Activated CD8-positive, alpha-beta memory T cell treated with anti-CD3 and anti-CD28 coated beads, Interleukin-2, amount 50 U/mL, for 24 hours (primary cell): ENCODE measurements around the gene TEX9.

Experiments
- DNase-seq: peaks from one replicate; pipeline ENCODE4 v3.0.0-alpha.2; 2020; ENCODE audit errors: extremely low read depth

TEX9 gene

DNA sequence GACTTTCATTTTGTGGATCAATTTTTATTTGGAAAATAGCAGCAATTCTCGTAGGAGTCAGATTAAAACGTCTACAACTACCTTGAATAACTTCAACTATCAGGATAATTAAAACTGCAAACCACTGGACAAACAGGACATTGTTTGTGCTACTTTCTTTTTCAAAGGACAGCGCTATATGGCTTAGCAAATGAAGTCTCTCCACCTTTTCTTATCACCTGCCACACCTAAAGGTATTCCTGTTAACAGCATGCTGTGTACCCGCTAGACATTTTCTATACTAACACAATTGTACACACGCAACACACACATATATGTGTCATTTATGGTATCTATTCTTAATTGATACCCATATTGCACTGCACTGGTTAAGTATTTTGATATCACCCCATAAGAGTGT lies 80.5 kb downstream of the TEX9 start:
- no peak for DNase-seq

DNA sequence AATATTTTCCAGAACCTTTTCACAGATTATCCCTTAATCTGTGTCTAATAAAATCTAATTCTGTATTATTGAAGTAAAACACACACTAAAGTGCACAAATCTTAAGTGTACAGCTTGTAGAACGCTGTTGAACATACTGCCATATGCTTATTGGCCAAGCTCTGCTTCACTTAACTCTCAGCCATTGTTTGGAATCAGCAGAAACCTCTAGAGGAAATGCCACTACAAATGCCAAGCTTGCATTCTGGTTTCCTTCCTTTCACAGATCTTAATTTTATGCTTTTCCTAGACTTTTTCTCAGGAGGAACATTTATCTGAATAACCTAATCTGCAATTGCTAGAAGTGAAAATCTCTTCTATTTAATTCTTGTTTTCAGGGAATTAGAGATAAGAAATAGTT lies 89.6 kb downstream of the TEX9 start:
- DNase-seq: no peak

DNA sequence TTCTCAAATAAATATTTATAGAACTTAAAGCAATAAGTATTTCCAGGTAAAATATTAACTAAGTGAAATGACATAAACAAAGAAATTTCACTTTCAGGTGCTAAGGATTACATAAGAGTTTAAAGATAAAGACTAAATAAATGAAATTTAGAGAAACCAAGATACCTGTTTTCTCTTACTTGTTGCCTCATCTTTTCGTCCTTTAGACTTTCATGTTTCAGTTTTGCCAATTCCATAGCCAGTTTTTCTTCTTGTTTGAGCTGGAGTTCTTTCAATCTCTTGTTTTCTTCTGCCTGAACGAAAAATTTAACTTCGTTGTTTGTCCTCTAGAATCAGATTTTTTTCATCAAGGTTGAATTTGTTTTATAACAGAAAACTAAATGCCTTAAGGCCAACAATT lies 91.0 kb downstream of the TEX9 start:
- DNase-seq: no peak

DNA sequence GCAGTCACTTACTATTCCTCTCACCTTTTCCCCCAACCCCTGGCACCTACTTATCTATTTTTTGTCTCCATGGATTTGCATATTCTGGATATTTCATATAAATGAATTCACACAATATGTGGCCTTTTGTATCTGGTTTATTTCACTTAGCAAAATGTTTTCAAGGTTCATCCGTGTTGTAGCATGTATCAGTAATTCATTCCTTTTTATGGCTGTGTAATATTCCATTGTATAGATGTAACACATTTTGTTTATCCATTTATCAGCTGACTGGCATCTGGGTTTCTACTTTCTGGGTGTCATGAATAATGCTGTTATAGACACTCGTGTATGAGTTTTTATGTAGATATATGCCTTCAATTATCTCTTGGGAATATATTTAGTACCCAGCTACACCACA lies 93.9 kb downstream of the TEX9 start:
- DNase-seq: no peak

DNA sequence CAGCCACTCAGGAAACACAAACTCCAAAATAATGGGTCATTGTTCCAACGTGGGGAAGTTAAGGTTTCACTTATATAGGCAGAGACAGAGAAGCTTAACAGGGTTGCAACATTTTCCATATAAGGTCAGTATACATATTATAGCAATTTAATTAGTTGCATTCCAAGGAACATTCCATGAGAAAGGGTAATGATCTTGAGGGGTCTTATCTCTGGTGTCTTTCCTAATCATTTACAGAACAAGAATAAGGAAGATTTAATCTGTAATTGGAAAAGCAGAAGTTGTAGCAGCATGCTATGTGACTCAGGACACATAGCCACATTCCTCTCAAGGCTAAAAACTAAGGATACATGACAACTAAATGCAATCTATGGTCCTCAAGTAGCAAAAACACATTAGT lies 94.8 kb downstream of the TEX9 start:
- no peak for DNase-seq

DNA sequence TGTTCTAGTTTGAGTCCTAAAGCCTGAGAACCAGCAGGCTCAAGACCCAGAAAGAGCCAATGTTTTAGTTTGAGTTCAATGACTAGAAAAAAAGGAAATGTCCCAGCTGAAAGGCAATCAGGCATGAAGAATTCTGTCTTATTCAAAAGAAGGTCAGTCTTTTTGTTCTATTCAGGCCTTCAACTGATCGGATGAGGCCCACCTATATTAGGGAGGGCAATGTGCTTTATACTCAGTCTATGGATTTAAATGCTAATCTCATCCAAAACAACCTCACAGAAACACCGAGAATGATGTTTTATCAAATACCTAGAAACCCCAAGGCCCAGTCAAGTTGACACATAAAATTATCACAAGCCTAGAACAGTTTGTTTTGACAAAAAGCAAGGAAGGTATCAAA lies 95.7 kb downstream of the TEX9 start:
- DNase-seq: no peak

DNA sequence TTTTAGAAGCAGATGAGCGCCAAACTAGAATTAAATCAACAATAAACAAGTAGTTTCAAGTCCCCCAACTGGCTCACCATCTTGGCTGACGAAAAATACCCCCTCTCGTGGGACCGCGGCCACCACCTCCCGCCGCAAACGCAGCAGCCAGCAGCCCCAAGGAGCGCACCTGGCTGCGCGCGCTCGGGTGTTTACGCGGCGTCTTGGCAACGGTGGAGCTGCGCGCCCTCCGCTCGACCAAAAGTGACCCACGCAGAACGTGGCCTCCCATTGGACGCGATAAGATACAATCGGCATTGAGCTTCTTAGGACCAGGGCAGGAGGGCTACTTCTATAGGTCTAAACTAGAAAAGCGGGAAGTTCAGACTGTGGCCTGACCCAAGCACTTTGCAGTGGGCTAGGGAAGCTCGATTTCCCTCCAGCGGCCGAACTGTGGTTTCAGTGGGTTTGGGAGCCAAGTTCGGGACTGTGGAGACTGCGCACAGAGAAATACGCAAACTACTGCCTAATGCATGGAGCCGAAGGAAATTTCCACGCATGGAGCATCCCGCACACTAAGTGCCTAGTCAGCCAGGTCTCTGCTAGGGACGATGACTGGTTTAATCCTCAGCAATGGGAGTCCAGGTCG lies 99.8 kb downstream of the TEX9 start, which contains the start of gene MNS1:
TSS of gene MNS1 (minus strand) at position 245 of the 628 bp plus-strand sequence. CDS start at position 80, 165 bp downstream.
- DNase-seq: peak; percentile 49

DNA sequence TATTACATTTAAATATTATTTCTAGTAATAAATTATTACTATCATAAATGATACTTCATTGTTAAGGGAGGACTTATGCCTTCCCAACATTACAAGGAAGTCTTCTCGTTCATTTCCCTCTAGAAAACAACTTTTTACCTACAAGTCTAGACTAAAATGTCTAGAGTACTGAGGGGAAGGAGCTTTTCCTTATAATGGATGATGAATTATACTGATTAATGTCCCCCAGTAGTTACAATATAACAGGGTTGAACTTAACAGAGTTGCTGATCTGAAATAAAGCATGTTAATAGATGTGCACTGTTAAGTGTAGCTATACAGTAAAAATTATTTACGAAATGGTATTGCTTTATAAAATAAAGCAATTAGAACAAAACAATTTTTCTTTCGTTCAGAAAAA lies 102.4 kb downstream of the TEX9 start:
- DNase-seq: no peak

DNA sequence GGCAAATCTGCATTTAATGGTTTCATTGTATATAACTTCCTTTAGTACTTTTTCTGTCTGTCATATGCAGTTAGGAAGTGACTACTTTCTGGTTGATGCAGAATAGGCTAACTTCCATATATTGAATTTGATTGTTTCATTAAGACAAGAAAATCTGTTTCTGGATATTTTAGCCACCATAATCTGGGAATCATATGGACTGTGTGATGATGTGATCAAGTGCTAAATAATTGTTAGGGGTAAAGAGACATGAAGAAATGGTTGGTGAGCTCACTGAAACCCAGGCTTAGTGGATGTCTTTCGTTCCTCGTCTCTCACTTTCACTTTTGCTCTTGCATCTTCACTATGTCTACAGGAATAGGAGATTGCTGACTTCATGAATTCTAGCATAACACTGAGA lies 103.2 kb downstream of the TEX9 start:
- DNase-seq: no peak

DNA sequence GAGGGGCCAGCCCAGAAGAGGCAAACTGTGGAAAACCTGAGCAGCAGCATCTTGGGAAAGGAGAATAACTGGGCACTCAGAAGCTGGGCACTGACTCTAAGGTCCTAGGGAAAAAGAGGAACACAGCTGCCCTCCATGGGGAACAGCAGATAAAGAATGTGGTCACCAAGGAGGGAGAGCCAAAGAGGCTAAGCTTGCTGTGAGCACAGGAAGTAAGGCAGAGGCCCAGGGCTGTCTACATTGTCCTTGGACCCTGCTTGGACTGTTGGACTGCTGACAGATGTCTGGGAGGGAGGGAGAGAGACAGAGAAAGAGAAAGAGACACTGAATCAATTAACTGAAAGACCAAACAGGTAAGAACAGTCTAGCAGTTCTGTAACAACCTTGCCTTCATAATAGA lies 104.3 kb downstream of the TEX9 start:
- no peak for DNase-seq

DNA sequence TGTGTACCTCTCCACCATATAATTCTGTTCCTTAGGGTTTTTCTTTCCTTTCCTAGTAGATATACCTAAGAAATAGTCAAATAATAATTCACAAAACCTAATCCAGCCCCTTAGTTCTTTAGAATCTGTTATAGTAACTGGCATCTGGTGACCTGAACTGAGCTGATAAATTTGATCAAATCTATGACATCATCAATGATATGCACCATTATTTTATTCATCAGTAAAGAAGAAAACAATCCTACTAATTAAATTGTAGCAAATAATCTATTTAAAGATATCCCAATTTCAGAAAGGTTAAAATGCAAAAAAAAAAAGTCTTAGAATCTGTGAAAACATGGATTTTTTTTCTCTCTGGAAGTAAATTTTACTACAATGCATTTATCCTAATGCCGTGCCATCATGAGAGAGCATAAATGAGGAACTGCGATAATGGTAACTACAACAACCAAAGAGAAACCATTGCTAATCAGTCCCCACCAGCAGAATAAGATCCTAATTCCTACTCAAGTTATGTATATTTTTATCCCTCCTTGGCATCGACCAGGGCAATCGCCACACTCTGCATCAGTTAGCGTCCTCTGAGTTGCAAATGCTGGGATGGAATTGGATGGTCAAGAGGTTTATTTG lies 106.3 kb downstream of the TEX9 start:
- DNase-seq: no peak

DNA sequence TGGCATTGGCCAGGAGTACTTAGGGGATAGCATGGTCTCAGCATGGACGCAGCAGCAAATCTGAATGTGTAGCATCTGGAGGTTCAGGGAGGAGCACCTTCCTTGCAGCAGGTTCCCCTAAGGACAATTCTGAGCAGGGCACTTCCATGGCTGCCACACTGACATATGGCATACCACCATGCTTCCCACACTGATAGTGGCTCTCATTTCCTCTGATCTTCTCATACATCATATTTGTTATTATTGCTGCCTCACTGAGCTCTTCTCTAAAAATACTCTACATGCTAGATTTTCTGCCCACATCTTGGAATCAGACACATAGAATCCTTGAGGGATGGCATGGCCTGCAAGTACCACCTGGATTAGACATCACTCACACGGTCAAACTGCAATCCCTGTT lies 107.1 kb downstream of the TEX9 start:
- DNase-seq: no peak

DNA sequence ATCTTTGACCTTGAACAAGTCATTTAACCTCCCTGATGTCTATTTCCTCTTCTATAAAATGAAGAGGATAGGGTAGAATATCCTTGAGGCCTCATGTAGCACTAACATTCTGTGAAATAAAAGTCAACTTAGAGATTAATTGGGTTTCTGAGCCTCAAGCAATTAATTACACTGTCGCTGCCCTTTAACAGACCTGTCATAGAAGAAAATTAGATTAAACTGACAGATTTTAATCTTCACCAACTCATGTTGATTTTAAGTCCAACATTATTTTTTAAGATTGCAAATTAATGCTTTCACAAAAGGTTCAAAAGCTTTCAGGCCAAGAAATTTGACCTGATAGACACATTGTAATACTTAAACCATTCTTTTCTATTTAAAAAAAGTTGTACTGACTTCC lies 107.8 kb downstream of the TEX9 start:
- no peak for DNase-seq

DNA sequence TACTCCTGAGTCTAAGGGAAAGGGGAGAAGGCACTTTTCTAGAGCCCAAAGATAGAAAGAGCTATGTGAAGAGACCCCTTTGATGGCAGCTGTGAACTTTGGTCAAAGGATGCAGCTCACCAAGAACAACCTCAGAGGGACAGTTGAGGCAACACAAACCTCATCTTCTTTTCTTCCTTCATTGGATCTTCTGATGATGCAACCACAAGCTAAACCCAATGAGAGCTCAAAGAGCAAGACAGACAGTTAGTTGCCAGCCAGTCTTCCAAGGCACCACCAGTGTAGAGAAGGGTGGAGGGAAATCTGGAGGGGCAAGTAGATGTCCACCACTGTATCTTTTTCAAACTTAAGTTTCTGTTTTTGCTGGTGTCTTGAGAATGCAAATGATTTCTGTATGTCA lies 110.1 kb downstream of the TEX9 start:
- no peak for DNase-seq
